Fibroblast of villous mesenchyme (primary cell): Measurements from ENCODE around the gene C3orf70. TPM values are rescaled to one million over a fixed set of nuclear protein-coding genes. Genes with fewer than 3 reads are reported as not detected.

ENCODE experiments used
- DNase-seq: peaks from one replicate; pipeline ENCODE4 v3.0.0-alpha.2; 2010; ENCODE audit warnings: low read depth
- H3K4me3 ChIP-seq: 2 replicates; pipeline ENCODE4 v1.5.1; 2011; ENCODE audit warnings: low read depth, mild to moderate bottlenecking, low read length
- CTCF ChIP-seq: IDR thresholded peaks from 2 replicates; pipeline ENCODE4 v1.5.1; 2012; ENCODE audit warnings: low read depth, mild to moderate bottlenecking, low read length; ENCODE audit not compliant: insufficient read depth
- total RNA-seq: library from RNA; depleted of rRNA; stranded (reverse); fragments of >200 nt; gene quantifications from 2 replicates; pipeline ENCODE4 v1.2.3, GENCODE V29; 2012

Gene C3orf70
- total RNA-seq, result 2.2 and 4.2 TPM in 2 replicates

- no peak for TF ChIP-seq CTCF
- DNase-seq, result peak; percentile 57
- H3K4me3 ChIP-seq, result peak within 1 kb of the TSS; percentile 62
Measured at GRCh38 chr3:185152410-185153170, at the start of gene C3orf70. Gene C3orf70 (minus strand): TSS chr3:185153060. CDS start chr3:185152823, 237 bp downstream.

- TF ChIP-seq CTCF, result no peak
- H3K4me3 ChIP-seq, result no peak overlapping the region
- DNase-seq, result peak; percentile 33
Measured at GRCh38 chr3:185200639-185201038, 47.8 kb upstream of the C3orf70 start.

GRCh38 chr3:185199671-185200070, 46.8 kb upstream of the C3orf70 start:
- TF ChIP-seq CTCF, result no peak
- H3K4me3 ChIP-seq, result no peak overlapping the region
- DNase-seq, result no peak

- no peak for TF ChIP-seq CTCF
- DNase-seq, result no peak
- H3K4me3 ChIP-seq, result no peak overlapping the region
Measured at GRCh38 chr3:185199206-185199605, 46.3 kb upstream of the C3orf70 start.

- DNase-seq, result no peak
- H3K4me3 ChIP-seq, result no peak overlapping the region
- TF ChIP-seq CTCF, result no peak
Measured at GRCh38 chr3:185197068-185197467, 44.2 kb upstream of the C3orf70 start.

- no peak for DNase-seq
- TF ChIP-seq CTCF, result no peak
- no peak overlapping the region for H3K4me3 ChIP-seq
Measured at GRCh38 chr3:185195652-185196051, 42.8 kb upstream of the C3orf70 start.

GRCh38 chr3:185188816-185189215, 36.0 kb upstream of the C3orf70 start:
- TF ChIP-seq CTCF, result no peak
- H3K4me3 ChIP-seq, result no peak overlapping the region
- no peak for DNase-seq
